Subcutaneous adipose tissue (tissue), 4 donors: Measurements from ENCODE around the gene KBTBD13. TPM values are rescaled to one million over a fixed set of nuclear protein-coding genes. Genes with fewer than 3 reads are reported as not detected.

Experiments used
- CTCF ChIP-seq: fragments of 450-650 bp; IDR thresholded peaks from one replicate; pipeline ENCODE4 v1.5.1; 2016; ENCODE audit warnings: low read depth, mild to moderate bottlenecking, control low read depth, antibody characterized with exemption, moderate library complexity
- total RNA-seq, 4 donors: library from RNA; depleted of rRNA; stranded (reverse); fragments of >200 nt; gene quantifications; one replicate each; pipeline ENCODE4 v1.1.0, GENCODE V29; 2016

Gene KBTBD13
- total RNA-seq, 4 donors from 2014 or later, result not detected

GRCh38 chr15:65081758-65082157 is 5.2 kb downstream of the KBTBD13 start:
- no peak for TF ChIP-seq CTCF

DNA sequence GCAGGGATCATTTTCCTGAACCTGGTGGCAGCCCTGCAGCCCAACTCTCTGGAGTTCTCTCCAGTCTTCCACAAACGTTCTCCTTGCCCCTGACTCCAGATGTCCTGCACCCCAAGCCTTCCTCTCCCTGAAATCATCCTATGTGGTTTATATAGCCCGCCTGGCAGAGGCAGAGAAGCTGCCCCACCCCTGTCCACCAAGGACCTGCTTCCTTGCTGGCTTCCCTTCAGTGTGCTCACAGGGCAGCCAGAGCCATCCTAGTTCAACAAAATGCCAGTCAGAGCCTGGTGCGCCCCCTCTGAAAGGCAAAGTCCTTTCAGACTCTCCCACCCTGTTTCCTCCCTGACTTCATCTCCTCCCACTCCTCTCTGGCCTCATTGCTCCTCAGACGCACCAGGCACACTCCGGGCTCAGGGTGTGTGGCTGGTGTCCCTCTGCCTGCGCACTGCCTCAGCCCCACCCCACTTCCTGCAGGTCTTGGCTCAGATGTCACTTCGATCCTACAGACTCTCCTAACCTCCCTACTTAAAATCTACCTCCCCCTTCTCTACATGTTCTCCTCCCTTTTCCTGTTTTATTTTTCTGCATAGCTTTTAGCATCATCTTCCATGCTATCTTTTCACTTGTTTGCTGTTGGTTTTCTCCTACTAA is 5.9 kb downstream of the KBTBD13 start:
- no peak for TF ChIP-seq CTCF

DNA sequence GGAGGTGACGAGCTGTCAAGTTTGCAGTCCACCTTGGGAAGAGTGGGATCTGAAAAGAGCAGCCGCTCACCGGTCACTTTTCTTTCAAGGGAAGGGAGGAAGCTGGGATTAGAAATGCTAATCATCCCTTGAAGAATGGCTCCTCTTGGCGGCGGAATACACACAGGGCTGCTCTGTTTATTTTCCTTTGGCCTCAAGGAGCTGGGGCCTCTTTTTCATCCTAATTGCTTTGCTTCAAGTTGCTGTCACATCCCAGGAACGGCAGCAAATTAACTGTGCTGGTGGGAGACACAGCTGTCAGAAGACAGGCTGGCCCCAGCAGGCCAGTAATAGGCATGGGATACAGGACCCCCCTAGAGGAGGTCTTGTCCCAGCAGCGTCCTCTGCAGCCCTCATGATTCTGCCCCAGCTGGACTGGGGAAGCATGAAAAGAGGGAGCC is 6.7 kb downstream of the KBTBD13 start:
- no peak for TF ChIP-seq CTCF

DNA sequence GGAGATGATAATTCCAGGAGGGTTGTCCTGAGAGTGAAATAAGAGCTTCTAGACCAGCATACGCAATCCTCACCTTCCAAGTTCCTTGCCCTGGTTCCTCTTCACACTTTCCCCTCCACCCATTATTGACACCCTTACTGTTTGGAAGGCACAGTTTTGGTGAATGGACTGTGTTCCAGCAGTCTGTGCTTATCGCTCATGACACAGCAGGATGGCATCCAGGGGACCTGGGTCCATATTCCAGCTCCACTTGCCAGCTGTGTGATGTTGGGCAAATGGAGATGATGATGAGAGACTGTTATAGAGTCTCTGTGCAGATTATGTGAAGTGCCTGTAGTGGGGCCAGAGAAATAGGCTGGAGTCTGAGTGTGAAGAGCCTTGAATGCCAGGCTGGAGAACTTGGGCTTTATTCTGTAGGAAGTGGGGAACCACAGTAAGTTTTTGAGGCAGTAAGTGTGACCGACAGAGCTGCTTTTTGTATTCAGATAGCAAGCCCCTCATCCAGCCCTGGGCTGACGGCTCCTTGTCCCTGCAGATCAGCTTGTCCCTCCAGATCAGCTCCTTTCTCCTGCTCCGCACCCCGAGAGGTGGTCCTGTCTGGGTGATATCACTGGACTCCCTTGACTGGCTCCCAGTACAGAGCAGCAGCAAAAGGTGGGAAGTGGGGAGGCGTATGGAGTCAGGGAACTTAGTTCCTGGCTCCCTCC is 8.1 kb downstream of the KBTBD13 start:
- TF ChIP-seq CTCF, result no peak

GRCh38 chr15:65085207-65085753 is 8.7 kb downstream of the KBTBD13 start:
- no peak for TF ChIP-seq CTCF

DNA sequence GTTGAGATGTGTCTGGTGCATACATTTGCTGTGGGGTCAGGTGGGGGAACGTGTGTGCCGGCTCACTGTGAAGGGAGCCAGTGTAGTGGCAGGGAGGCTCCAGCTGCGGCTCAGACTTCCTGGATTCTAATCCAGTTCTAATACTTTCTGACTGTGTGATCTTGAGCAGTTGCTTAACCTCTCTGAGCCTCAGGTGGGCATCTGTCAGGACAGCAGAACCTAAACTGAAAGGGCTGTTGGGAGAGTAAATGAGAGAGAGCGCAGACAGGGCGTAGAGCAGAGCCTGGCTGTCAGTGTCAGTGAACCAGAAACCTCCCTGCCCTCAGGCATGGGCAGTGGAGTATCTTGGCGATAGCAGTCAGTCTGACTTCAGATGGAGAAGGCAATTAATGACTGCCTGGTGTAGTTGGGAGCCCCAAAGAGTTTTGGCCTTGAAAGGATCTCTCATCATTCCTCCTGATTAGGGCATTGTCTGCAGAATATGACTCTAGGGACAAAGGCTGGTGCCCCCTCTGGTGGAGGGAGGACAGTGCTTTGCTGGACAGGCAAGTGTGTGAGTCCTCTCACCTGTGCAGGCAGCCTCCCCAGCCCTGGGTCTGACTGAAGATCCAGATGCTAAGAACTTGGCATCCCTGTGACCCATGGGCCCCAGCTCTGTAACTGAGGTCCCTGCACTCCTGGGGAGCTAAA is 9.6 kb downstream of the KBTBD13 start:
- TF ChIP-seq CTCF, result no peak

DNA sequence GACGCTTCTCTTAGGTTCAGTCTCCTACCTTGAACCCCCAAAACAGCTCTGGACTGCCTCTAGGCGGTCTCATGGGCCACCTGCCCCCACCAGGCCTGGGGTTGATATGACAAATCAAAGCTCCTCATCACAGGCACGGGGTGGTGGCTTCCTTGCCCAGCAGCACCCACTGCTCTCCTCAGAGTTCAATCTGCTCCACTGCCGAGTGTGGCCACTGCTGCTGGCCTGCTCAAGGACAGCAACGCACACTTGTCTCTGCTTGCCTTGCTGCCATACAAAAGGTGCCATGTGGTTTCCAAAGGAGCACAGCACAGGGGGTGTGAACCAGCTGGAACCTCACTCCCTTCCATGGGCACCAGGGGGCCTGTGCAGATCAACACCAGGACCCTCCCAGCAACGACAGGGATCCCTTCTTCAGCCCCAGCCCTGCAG is 10.2 kb downstream of the KBTBD13 start:
- TF ChIP-seq CTCF, result no peak
